GM18517 (cell line): Measurements from ENCODE around the gene P2RX2.

Experiments
- ATAC-seq: cut with Tn5 transposase; IDR thresholded peaks from one replicate; pipeline ENCODE4 v1.9.1; 2021; ENCODE audit warnings: mild to moderate bottlenecking, moderate library complexity; ENCODE audit not compliant: unreplicated experiment

Gene P2RX2

DNA sequence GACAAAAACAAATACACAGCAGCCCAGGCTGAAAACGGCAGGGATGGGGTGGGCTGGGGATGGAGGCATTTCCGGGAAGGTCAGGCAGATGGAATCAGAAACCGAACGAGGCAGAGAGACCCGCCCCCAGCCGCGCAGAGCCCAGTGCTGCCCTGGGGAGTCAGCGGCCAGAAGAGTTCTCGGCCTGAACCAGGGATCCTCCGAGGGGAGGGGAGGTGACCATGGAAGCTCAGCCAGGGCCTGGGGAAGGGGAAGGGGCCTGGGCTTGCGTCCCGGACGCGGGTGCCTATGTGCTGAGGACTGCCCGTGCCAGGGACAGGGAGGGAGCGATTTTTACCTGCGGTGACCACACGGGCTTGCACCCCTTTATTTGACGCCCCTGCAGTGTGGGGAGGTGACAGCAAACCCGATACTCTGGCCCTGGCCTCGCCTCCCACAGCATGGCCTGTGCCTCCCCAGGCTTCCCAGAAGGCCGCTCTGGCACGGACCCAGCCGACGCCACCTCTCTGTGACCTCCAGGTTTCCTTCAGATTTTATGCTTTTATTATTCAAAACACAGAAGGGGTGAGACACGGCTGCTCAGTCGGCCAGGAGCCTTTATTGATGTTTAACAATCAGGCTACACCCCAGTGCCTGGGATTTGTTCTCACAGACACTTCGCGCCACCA lies 15.9 kb upstream of the P2RX2 start:
- no peak for ATAC-seq

DNA sequence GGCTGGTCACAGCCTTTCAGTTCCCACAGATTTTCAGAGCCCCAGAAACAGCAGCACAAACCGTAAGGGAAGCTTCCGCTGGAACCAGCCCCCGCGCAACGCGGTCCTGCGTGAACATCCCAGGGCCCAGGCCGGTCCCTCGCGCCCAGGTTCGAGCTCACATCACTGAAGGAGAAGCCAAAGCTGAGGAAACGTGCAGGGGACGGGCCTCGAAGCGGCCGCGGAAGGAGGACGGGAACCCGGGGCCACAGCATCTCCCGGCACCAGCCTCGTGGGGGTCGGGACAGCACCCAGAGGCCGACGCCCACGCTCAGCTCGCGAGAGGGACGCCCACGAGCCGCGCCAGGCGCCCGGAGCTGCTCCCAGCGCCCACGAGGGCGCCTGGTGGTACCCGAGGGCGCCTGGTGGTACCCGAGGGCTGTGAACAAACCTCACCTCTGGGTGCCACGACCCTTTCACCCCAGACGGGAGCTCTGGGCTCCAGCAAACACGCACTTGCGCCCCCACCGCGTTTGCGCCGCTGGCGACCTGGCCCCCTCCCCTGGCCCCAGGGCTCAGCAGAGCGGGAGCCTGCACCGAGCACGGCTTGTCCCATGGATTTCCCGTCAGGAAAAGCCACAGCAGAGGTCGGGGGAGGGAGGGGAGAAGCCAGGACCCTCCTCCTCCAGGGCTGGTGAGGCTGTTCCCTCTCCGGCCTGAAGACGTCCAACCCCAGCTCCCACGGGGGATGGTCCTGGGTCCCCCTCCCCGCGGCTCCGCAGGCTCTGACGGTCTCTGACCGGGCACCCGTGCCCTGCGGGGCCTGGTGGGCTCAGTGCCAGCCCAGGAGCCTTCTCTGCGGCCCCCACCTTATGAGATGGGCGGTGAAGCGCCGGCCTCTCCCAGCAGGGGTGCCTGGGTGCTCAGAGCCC lies 15.1 kb upstream of the P2RX2 start:
- no peak for ATAC-seq

DNA sequence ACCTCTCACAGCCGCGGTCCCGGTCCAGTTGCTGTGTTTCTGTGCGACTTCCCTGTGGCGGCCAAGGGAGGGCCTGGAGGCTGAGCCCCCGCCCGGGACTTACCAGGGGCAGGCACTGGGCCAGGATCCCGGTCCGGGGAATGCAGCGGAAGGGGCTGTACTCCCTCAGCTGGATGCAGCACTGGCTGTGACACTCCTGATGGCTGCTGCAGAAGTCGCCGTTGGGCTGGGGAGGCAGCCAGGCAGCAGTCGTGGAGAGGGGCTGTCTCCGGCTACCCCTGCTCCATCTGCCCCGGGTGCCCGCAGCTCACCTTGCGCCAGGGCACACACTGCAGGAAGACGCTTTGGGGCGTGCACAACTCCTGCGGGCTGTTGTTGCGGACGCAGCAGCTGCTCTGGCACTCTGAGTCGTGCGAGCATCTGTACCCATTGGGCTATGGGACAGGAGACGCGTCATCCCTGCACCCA lies 14.4 kb upstream of the P2RX2 start:
- ATAC-seq = no peak

DNA sequence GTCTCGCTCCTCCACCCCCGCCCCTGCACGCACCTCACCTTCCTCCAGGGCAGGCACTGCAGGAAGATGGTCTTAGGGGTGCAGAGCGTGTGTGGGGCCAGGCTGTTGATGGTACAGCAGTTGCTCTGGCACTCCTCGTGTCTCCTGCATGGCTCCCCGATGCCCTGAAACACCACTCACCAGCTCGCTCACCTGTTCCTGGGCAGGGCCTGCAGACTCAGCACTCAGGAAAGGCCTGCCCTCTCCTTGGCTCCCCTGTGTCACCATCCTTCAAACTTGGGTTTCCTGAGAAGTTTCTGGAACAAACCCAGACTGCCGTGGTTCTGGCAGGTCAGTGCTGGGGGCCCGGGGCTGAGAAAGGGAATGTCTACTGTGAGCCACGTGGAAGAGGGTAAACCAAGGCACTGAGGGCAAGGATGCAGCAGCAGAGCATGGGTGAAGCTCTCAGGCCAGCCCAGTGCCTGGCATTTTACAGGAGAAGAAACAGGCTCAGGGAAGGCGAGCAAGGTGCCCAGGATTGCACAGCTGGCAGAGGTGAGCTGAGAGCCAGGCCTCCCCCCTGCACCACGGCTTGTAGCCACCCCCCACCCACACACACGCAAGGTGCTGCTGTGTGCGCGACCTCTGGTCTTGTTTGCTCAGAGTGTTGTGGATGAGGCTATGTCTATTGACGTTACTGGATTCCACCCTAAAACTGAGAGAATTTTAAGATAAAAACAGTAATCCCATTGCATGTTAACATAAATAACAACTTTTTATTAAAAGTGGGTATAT lies 13.7 kb upstream of the P2RX2 start:
- ATAC-seq = no peak

DNA sequence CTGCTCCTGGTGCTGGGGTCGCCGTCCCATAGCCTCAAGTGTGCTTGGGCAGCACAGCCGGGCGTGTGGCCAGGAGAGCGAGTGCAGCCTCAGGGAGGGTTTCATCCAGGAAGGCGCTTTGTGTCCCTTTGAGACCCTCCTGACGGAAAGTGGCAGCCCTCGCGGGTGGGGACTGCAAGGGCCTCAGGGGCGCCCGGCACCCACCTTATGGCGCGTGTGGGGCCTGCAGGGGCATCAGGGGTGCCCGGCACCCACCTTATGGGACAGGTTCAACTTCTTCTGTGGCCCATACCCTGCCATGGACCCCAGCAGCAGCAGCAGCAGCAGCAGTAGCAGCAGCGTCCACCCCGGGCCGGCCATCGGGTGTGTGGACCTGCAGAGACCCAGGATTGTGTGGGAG lies 12.7 kb upstream of the P2RX2 start:
- ATAC-seq = no peak

DNA sequence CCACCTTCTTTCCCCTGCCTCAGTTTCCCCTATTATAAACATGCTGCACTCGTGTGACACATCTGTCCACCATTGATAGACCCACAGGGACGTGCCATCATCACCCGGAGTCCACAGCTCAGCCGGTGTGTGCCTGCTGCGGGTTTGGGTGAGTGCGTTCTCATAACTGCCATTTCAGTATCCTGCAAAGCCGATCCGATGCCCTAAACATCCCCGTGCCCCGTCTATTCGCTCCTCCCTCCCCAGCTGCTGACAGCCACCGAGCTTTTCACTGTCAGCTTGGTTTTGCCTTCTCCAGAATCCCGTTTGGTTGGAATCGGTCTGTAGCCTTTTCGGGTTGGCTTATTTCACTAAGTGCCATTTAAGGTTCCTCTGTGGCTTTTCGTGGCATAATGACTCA lies 12.1 kb upstream of the P2RX2 start:
- no peak for ATAC-seq

DNA sequence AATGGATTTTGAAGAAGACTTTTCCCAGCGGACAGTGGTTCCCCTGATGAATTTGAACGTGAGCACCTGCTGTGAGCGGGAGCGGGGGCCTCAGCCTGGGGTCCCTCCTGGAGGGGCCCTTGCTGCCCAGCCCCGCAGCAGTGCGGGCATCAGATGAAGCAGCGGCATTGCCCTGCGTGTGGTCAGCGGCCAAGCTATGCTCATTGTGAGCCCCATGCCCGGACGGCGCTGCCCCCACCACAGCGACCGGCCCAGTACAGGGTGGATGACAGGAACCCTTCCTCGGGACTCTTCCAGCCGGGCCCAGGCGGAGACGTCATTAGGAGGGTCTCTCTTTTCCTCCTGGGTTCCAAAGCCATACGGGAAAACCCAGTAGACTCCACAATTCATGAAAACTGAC lies 11.6 kb upstream of the P2RX2 start:
- no peak for ATAC-seq

DNA sequence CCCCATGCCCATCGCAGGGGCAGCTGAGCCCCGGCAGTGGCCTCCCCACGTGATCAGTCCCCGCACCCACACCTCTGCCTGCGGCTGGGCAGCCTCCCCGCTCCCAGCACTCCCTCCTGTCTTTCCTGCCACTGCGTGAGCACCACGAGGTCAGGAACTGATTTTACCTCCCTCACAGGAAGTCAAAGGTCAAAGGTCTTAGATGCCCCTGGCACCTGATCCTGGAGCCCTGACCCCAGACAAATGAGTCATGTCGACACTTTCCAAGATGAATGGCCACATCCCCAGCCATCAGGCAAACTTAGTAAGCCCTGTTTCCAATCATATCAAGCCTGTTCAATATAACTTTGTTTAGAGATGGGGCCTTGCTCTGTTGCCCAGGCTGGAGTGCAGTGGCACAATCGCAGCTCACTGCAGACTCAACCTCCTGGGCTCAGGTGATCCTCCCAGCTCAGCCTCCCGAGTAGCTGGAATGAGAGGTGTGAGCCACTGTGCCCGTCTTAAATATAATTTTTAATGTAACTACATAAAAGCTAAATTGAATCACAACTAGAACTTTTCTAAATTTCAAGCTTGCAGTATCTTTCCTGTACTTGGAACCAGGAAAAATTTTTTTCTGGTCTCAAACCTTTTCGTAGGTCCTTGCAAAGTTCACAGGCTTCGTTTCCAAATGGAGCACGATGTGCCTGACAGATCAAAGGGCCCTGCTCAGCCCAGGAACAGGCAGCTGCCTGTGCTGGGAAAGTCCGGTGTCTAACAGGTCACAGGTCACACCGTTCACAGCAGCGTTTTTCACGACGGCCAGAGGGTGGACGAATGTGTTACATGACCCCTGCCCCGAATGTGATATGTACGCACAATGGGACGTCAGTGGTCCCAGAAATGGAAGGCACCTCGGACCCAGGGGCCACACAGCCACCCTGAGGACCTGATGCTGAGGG lies 10.1 kb upstream of the P2RX2 start:
- ATAC-seq = no peak

DNA sequence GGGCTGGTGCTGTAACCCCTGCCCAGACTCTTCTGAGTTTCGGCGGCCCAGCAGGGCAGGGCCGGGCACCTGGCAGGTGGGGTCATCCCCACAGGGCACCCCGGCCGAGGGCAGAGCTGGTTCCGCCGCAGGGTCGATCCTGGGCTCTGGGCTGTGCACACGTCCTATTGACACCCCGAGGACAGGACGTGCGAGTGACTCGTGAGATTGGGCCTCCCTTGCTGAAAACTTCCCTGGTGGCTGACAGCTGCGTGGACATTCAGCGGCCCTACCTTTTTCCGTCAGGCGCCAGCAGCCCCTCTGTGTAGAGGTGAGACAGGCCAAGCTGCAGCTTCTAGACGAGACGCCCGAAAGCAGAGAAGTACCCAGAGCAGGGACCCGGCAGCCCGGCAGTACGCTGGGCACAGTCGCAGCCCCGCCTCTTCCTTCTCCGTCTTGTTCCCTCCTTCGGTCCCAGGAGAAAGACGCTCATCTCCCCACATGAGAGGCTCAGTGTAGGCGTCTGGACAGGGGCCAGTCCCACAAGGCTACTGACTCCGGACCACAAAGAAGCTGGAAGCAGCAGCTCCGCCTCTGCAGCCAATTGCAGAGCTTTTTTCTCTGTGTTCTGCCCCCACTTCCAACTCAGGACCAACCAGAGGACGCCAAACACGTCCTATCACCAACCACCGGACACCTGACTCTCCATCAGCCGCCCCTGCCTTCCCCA lies 8.4 kb upstream of the P2RX2 start, which contains the start of gene LRCOL1:
Gene LRCOL1, minus strand, starts transcription at position 532 of the 709 bp plus-strand sequence. CDS start 4,331 bp downstream, outside the sequence.
- no peak for ATAC-seq

DNA sequence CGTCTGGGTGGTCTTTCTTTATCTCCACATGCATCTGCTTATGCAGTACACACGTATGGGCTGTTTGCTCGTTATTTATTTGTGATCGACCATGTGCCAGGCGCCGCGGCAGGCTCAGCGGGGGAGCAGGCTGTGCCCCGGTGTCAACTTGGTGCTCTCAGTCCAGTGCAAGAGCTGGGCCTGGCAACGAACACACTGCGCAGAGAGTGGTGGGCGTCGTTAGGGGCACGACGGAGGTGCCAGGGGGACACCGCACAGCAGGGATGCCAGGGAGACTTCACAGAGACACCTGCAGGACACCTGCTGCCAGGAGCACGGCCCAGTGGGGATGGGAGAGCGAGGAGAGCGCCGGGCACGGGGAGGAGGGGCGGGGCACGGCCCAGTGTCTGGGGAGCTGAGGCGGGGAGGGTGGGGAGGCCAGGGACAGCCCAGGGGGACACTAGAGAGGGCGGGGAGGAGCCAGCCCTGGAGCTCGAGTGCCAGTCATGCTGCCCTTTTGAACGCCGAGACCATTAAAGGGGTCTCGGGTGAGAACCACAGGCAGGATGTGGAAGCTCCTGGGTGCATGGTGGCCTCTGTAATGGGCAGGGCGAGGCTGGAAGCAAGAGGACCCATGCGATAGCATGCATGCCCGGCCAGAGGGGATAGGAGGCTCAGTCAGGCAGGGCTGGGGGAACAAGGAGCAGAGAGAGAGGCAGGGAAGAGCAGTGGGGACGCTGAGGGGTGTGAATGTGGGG lies 7.5 kb upstream of the P2RX2 start:
- no peak for ATAC-seq

DNA sequence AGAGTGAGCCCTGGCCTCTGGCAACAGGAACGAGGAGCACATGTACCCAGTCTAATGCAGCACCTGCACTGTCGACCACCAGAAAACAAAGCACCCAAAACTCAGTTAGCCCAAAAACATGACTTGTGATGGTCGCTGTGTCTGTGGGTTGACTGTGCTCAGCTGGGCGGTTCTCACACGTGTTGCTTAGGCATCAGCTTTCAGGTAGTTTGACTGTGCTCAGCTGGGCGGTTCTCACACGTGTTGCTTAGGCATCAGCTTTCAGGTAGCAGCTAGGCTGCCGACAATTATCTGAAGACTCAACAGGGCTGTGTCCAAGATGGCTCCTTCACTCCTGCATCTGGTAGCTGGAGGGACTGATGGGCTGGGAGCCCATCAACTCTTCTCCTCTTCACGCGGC lies 7.0 kb upstream of the P2RX2 start:
- no peak for ATAC-seq

DNA sequence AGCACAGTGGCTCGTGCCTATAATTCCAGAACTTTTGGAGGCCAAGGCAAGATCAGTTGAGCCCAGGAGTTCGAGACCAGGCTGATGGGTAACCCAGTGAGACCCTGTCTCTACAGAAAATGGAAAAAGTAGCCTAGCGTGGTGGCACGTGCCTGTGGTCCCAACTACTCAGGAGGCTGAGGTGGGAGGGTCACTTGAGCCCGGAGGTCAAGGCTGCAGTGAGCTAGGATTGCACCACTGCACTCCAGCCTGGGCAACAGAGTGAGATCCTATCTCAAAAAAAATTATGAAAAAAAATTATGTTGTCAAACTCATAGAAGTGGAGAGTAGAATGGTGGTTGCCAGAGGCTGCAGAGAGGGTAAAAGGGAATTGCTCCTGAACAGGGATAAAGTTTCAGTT lies 4.5 kb upstream of the P2RX2 start:
- no peak for ATAC-seq

DNA sequence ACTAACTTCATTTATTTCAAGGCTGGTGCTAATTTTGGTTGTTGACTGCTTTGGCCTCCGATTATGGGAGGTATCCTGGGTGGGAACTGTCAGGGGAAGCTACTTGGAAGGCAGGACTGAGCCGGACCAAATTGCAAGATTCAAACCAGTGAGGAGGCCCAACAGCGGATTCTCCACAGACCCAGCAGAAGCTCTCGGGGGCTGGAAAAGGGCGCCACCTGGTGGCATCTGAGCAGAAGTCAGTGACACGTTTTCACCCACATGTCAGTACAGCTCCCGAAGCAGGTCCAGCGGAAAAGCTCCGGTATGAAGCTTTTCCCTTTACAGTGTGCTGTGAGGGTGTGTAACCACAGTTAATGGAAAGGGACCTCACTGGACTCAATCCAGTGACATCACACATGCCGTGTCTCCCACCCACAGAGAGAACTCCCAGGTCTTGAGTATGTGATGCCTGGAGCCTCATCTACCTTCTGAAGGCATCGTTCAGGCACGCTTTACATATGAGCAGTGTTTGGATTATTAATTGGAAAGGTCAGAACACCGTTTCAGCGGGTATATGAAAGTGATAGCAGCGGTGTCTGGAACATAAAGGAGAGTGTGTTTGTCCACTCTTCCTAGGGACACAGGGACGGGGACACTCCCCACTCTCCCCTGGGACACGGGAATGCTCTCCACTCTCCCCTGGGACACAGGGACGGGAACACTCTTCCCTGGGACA lies 3.6 kb upstream of the P2RX2 start:
- no peak for ATAC-seq

DNA sequence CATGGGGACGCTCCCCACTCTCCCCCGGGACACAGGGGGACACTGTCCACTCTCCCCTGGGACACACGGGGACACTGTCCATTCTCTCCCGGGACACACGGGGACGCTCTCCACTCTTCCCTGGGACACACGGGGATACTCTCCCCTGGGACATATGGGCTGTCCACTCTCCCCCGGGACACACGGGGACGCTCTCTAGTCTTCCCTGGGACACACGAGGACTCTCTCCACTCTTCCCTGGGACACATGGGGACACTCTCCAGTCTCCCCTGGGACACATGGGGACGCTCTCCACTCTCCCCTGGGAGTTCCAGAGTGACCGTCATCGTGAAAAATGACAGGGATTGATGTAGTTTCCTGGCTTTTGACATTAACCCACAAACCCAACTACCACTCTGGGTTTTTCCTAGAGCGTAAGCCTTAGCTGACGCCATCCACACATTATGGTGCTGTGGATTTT lies 3.0 kb upstream of the P2RX2 start:
- no peak for ATAC-seq

DNA sequence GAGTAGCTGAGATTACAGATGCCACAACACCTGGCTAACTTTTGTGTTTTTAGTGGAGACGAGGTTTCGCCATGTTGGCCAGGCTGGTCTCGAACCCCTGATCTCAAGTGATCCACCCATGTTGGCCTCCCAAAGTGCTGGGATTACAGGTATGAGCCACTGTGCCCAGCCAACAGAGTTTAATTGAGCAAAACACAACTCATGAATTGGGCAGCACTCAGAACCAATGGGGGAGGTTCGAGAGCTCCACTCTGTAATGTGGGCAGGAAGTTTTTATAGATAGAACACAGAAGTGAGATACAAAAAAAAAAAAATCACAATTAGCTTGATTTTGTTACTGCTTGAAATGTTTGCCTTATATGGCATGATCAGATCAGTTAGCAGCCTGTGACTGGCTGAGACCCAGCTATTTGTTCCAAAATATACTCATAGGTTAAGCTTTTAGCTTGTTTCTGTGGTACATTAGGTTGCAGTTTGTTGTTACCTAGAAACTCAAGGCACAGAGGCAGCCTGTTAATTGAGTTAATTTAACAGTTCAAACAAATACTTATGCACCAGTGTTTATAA lies 1.4 kb upstream of the P2RX2 start:
- no peak for ATAC-seq

DNA sequence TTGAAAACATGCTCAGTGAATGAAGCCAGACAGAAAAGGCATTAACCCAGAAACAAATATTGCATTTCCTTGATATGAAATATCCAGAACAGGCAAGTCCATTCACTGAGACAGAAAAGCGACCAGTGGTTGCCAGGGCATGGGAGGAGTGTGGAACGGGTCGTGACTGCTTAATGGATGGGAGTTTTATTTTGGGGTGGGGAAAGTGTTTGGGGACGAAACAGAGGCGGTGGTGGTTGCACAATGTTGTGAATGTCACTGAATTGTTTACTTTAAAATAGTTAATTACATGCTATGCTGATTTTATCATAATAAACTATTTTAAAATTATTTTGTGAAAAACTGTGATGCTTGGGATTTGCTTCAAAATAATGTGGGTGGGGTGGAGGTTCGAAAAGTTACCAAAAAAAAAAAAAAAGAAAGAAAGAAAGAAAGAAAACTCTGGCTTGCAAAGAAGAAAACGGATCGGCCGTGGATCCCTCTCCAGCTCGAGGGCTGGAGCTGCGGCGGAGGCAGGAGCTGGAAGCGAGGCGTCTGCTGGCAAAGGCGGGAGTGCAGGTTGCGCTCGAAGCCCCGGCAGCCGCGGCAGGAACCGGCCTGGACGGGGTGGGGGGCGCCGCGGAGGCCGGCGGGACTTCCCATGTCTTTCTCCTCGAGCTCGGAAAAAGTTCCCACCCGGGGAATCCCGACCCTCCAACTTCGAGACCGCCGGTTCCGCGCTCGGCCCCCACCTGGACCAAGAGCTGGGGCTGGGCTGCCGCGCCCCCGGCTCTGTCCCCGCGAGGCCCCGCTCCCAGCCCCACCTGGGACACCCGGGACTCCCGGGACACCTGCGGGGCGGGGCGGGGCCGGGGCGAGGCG lies 524 bp upstream of the P2RX2 start:
- ATAC-seq = no peak

DNA sequence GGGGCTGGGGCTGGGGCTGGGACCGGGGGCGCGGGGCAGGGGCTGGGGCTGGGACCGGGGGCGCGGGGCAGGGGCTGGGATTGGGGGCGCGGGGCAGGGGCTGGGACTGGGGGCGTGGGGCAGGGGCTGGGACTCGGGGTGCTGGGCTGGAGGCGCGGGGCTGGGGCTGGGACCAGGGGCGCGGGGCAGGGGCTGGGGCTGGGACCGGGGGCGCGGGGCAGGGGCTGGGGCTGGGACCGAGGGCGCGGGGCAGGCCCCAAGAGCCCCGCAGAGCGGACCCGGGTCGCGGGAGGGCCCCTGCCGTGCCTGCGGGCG lies 452 bp downstream of the P2RX2 start:
- no peak for ATAC-seq
